Transverse colon (tissue), 4 donors: ENCODE results near the gene CLEC4M. TPM values are rescaled to one million over a fixed set of nuclear protein-coding genes. Genes with fewer than 3 reads are reported as not detected.

Experiments
- DNase-seq: peaks from one replicate; pipeline ENCODE4 v3.0.0-alpha.2; 2019
- H3K27ac ChIP-seq, 4 donors: fragments of 200-600 bp; sonication (generic); 2 replicates each; pipeline ENCODE4 v1.5.1; 2016 to 2018; ENCODE audit warnings: inconsistent platforms in 4 of 4
- H3K27me3 ChIP-seq: fragments of 200-600 bp; sonication (generic); 2 replicates; pipeline ENCODE4 v1.5.1; 2017; ENCODE audit warnings: inconsistent platforms
- H3K36me3 ChIP-seq, 4 donors: fragments of 200-600 bp; sonication (generic); 2 replicates each; pipeline ENCODE4 v1.5.1; 2017 to 2019; ENCODE audit warnings: inconsistent platforms in 4 of 4
- H3K4me1 ChIP-seq, 4 donors: fragments of 200-600 bp; sonication (generic); 2 replicates each; pipeline ENCODE4 v1.5.1; 2017 to 2020; ENCODE audit warnings: inconsistent platforms in 4 of 4
- H3K4me3 ChIP-seq, 4 donors: fragments of 200-600 bp; sonication (generic); 1 replicate in 1 of 4; 2 replicates in 3 of 4; pipeline versions ENCODE4 v1.5.1 to v1.6.1; 2017 to 2019; ENCODE audit warnings: inconsistent platforms in 4 of 4
- H3K9me3 ChIP-seq, 2 donors: fragments of 200-600 bp; sonication (generic); 2 replicates each; pipeline ENCODE4 v1.5.1; 2017 to 2019; ENCODE audit warnings: inconsistent platforms in 2 of 2
- EP300 ChIP-seq: sonication (generic); formaldehyde crosslinking; IDR thresholded peaks from one replicate; pipeline ENCODE4 v1.6.1; 2017; ENCODE audit warnings: antibody characterized with exemption, low read depth
- POLR2A ChIP-seq: fragments of 450-650 bp; IDR thresholded peaks from one replicate; pipeline ENCODE4 v1.6.1; 2016; ENCODE audit warnings: antibody characterized with exemption, mild to moderate bottlenecking, moderate library complexity
- POLR2AphosphoS5 ChIP-seq, 3 donors: sonication (generic); formaldehyde crosslinking; IDR thresholded peaks; one replicate each; pipeline ENCODE4 v1.6.1; 2016; ENCODE audit warnings: antibody characterized with exemption in 3 of 3
- WGBS, 2 donors: methylation state at CpG; one replicate each; pipeline ENCODE4 v1.1.5; 2018; ENCODE audit warnings: low coverage in 1 of 2; 5-methylcytosine and 5-hydroxymethylcytosine counted together
- in situ Hi-C, 4 donors: fragments of 200-750 bp; cut with MboI; loops; one replicate each; pipeline versions ENCODE4 v1.15.0 to v1.15.1; 2017; ENCODE audit warnings: low sequenced_read_pairs in 3 of 4, low pct_ligation_motif_present in 1 of 4, low pct_unique_long_range_greater_than_20kb in 1 of 4
- intact Hi-C: fragments of 100-400 bp; cut with DNase I; formaldehyde crosslinking; loops from one replicate; pipeline ENCODE4 v1.15.1; 2023; ENCODE audit warnings: low total_unique reads
- total RNA-seq, 4 donors: library from RNA; depleted of rRNA; stranded (reverse); fragments of >200 nt; gene quantifications; one replicate each; pipeline ENCODE4 v1.1.0, GENCODE V29; 2016
- TF ChIP-seq, protein P1 (sequence below), 5 experiments: fragments of 200-600 bp in 3 of 5; fragments of 450-650 bp in 2 of 5; sonication (generic) in 3 of 5; IDR thresholded peaks; 1 replicate in 2 of 5; 2 replicates in 3 of 5; pipeline ENCODE4 v1.5.1; 2016 to 2017; ENCODE audit warnings: antibody characterized with exemption in 5 of 5, inconsistent platforms in 3 of 5, mild to moderate bottlenecking in 2 of 5, moderate library complexity in 1 of 5

Gene CLEC4M, protein sequence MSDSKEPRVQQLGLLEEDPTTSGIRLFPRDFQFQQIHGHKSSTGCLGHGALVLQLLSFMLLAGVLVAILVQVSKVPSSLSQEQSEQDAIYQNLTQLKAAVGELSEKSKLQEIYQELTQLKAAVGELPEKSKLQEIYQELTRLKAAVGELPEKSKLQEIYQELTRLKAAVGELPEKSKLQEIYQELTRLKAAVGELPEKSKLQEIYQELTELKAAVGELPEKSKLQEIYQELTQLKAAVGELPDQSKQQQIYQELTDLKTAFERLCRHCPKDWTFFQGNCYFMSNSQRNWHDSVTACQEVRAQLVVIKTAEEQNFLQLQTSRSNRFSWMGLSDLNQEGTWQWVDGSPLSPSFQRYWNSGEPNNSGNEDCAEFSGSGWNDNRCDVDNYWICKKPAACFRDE
- total RNA-seq = under 1 TPM in 1 of 4 donors, not detected in 3; 0.16 TPM

GRCh38 chr19:7762719-7763293 is at the start of gene CLEC4M:
Gene CLEC4M (plus strand): TSS chr19:7763243. CDS start chr19:7763267, 24 bp downstream.
- intact Hi-C loops (no loop called here), in situ Hi-C loops (no loop called here)
- H3K4me1 ChIP-seq = no peaks in the 10 kb centered on the region
- DNase-seq = no peak
- TF ChIP-seq POLR2AphosphoS5 (IDR thresholded peaks at IDR 0.05) (no peak), EP300 (no peak), POLR2A (no peak)
- TF ChIP-seq, protein P1, sequence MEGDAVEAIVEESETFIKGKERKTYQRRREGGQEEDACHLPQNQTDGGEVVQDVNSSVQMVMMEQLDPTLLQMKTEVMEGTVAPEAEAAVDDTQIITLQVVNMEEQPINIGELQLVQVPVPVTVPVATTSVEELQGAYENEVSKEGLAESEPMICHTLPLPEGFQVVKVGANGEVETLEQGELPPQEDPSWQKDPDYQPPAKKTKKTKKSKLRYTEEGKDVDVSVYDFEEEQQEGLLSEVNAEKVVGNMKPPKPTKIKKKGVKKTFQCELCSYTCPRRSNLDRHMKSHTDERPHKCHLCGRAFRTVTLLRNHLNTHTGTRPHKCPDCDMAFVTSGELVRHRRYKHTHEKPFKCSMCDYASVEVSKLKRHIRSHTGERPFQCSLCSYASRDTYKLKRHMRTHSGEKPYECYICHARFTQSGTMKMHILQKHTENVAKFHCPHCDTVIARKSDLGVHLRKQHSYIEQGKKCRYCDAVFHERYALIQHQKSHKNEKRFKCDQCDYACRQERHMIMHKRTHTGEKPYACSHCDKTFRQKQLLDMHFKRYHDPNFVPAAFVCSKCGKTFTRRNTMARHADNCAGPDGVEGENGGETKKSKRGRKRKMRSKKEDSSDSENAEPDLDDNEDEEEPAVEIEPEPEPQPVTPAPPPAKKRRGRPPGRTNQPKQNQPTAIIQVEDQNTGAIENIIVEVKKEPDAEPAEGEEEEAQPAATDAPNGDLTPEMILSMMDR (IDR thresholded peaks at IDR 0.05) = no peak
- no peak within 1 kb of the TSS for H3K4me3 ChIP-seq
- no peaks in the 10 kb centered on the region for H3K36me3 ChIP-seq
- no peak within 1 kb of the TSS for H3K27ac ChIP-seq
- 65 to 87% methylated on average over 3 to 8 of the region's 8 CpGs for WGBS, 2 donors
- peaks cover 12 to 18% of the 10 kb centered on the region in 2 donors for H3K9me3 ChIP-seq
- H3K27me3 ChIP-seq = no peaks in the 10 kb centered on the region

DNA sequence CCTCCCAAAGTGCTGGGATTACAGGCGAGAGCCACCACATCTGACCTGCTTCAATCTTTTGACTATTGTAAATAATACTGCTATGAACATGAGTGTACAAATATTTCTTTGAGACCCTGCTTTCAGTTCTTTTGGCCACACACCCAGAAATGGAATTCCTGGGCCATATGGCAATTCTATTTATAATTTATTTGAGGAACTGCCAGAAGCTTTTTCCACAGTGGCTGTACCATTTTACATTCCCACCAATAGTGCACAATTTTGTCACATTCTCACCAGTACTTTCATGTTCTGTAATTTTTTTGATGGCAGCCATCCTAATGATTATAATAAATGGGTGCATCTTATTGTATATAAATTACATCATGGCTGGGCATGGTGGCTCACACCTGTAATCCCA is 47.4 kb upstream of the CLEC4M start:
- TF ChIP-seq, protein P1 (IDR thresholded peaks at IDR 0.05) = no peak
- no peak for TF ChIP-seq POLR2AphosphoS5 (IDR thresholded peaks at IDR 0.05)
- TF ChIP-seq EP300 = no peak
- intact Hi-C loops (no loop called here), in situ Hi-C loops (no loop called here)
- no peaks in the 10 kb centered on the region for H3K4me1 ChIP-seq
- H3K36me3 ChIP-seq = no peaks in the 10 kb centered on the region
- H3K9me3 ChIP-seq = no peaks in the 10 kb centered on the region
- H3K4me3 ChIP-seq = no peak overlapping the region
- no peak overlapping the region for H3K27ac ChIP-seq
- no peaks in the 10 kb centered on the region for H3K27me3 ChIP-seq
- WGBS, 2 donors = 20 to 79% methylated on average over 1 of the region's 1 CpG
- DNase-seq = no peak

- no peaks in the 10 kb centered on the region for H3K27me3 ChIP-seq
- TF ChIP-seq, protein P1 (IDR thresholded peaks at IDR 0.05) = no peak
- TF ChIP-seq POLR2AphosphoS5 (IDR thresholded peaks at IDR 0.05) (no peak), POLR2A (no peak), EP300 (no peak)
- no peak for DNase-seq
Observed at GRCh38 chr19:7716762-7717161, 46.3 kb upstream of the CLEC4M start.

GRCh38 chr19:7718668-7719067 is 44.4 kb upstream of the CLEC4M start:
- Histone ChIP-seq H3K4me3 (no peak overlapping the region), H3K9me3 (no peaks in the 10 kb centered on the region), H3K27ac (no peak overlapping the region), H3K4me1 (no peaks in the 10 kb centered on the region), H3K27me3 (no peaks in the 10 kb centered on the region), H3K36me3 (no peaks in the 10 kb centered on the region)
- in situ Hi-C loops (no loop called here), intact Hi-C loops (no loop called here)
- TF ChIP-seq POLR2A = no peak
- TF ChIP-seq, protein P1 (IDR thresholded peaks at IDR 0.05) = no peak
- TF ChIP-seq POLR2AphosphoS5 (IDR thresholded peaks at IDR 0.05) = no peak
- no peak for TF ChIP-seq EP300
- DNase-seq = peak; percentile 24
- 56% methylated on average over 8 of the region's 8 CpGs; no CpG with 5 or more reads in 1 of the 2 donors for WGBS, 2 donors

More at GRCh38 chr19:7716762-7717161, 46.3 kb upstream of the CLEC4M start:
- WGBS, 2 donors = 67 to 88% methylated on average over 1 of the region's 1 CpG
- H3K36me3 ChIP-seq = no peaks in the 10 kb centered on the region
- no peaks in the 10 kb centered on the region for H3K9me3 ChIP-seq
- no peak overlapping the region for H3K27ac ChIP-seq
- no peaks in the 10 kb centered on the region for H3K4me1 ChIP-seq
- in situ Hi-C loops = no loop called here
- no peak overlapping the region for H3K4me3 ChIP-seq
- intact Hi-C loops = no loop called here
